PC-9 (cell line): ENCODE results near the gene RUSF1. TPM values are rescaled to one million over a fixed set of nuclear protein-coding genes. Genes with fewer than 3 reads are reported as not detected.

Experiments
- BruUV-seq: library from RNA; stranded (reverse); fragments of 400-500 nt; replicated peaks from 2 replicates; lab custom pipeline; 2021; lab: Mats Ljungman, UMichigan
- CTCF ChIA-PET: fragments of 300-600 bp; sonication (Branson Sonifier 250); formaldehyde crosslinking; loops from one replicate; lab custom pipeline; 2022; ENCODE audit warnings: antibody characterized with exemption; lab: Charles Lee
- POLR2A ChIA-PET: fragments of 300-600 bp; sonication (Branson Sonifier 250); formaldehyde crosslinking; loops from one replicate; lab custom pipeline; 2022; ENCODE audit warnings: antibody characterized with exemption; ENCODE audit not compliant: unreplicated experiment; lab: Charles Lee
- DNase-seq, 2 experiments: peaks; one replicate each; pipeline versions ENCODE4 v3.0.0 to v3.0.0-alpha.2; 2015 to 2022; ENCODE audit warnings: mixed read lengths in 1 of 2
- H2AFZ ChIP-seq: fragments of 200-600 bp; sonication (generic); 2 replicates; pipeline ENCODE4 v1.8.1; 2017; ENCODE audit warnings: antibody characterized with exemption
- H3F3A ChIP-seq: fragments of 200-600 bp; sonication (generic); 2 replicates; pipeline ENCODE4 v1.8.1; 2017; ENCODE audit warnings: antibody characterized with exemption, mild to moderate bottlenecking, low read depth; ENCODE audit not compliant: insufficient read depth
- H3K27ac ChIP-seq: fragments of 200-600 bp; sonication (generic); 2 replicates; pipeline ENCODE4 v1.6.1; 2016; ENCODE audit warnings: mixed run types
- H3K27me3 ChIP-seq: fragments of 200-600 bp; sonication (generic); 2 replicates; pipeline ENCODE4 v1.6.1; 2016; ENCODE audit warnings: low read depth, mixed run types; ENCODE audit not compliant: insufficient read depth
- H3K36me3 ChIP-seq: fragments of 200-600 bp; sonication (generic); 2 replicates; pipeline ENCODE4 v1.6.1; 2016; ENCODE audit warnings: low read depth, mixed run types
- H3K4me1 ChIP-seq: fragments of 200-600 bp; sonication (generic); replicated peaks from 2 replicates; pipeline ENCODE4 v1.6.1; 2016; ENCODE audit warnings: mixed run types; ENCODE audit not compliant: insufficient read depth
- H3K4me2 ChIP-seq: fragments of 200-600 bp; sonication (generic); 2 replicates; pipeline ENCODE4 v1.6.1; 2017; ENCODE audit warnings: mixed run types
- H3K4me3 ChIP-seq: fragments of 200-600 bp; sonication (generic); 2 replicates; pipeline ENCODE4 v1.6.1; 2016; ENCODE audit warnings: mixed run types
- H3K79me2 ChIP-seq: fragments of 200-600 bp; sonication (generic); 2 replicates; pipeline ENCODE4 v1.6.1; 2017; ENCODE audit warnings: low read depth, mixed run types
- H3K9me2 ChIP-seq: fragments of 200-600 bp; sonication (generic); 2 replicates; pipeline ENCODE4 v1.8.1; 2017; ENCODE audit warnings: mild to moderate bottlenecking; ENCODE audit not compliant: insufficient read depth
- H3K9me3 ChIP-seq: fragments of 200-600 bp; sonication (generic); 2 replicates; pipeline ENCODE4 v1.8.1; 2016; ENCODE audit warnings: low read depth; ENCODE audit not compliant: insufficient read depth
- H4K20me1 ChIP-seq: fragments of 200-600 bp; sonication (generic); 2 replicates; pipeline ENCODE4 v1.8.1; 2017; ENCODE audit not compliant: insufficient read depth
- EZH2 ChIP-seq: fragments of 200-600 bp; sonication (generic); IDR thresholded peaks from 2 replicates; pipeline ENCODE4 v1.8.0; 2017; ENCODE audit warnings: antibody characterized with exemption, low read depth
- intact Hi-C: fragments of 100-400 bp; cut with micrococcal nuclease; formaldehyde crosslinking; loops from one replicate; pipeline ENCODE4 v1.10.0; 2022; ENCODE audit not compliant: unreplicated experiment
- total RNA-seq: library from RNA; stranded (reverse); gene quantifications from 2 replicates; pipeline ENCODE4 v1.2.3, GENCODE V29; 2021
- TF ChIP-seq, protein P1 (sequence below): fragments of 200-600 bp; sonication (generic); conservative IDR thresholded peaks from 2 replicates; pipeline ENCODE4 v1.6.1; 2017; ENCODE audit warnings: mixed run types, antibody characterized with exemption, mild to moderate bottlenecking, moderate library complexity

Gene RUSF1
- total RNA-seq, 1 experiment from 2014 or later = 86.7 TPM

DNA sequence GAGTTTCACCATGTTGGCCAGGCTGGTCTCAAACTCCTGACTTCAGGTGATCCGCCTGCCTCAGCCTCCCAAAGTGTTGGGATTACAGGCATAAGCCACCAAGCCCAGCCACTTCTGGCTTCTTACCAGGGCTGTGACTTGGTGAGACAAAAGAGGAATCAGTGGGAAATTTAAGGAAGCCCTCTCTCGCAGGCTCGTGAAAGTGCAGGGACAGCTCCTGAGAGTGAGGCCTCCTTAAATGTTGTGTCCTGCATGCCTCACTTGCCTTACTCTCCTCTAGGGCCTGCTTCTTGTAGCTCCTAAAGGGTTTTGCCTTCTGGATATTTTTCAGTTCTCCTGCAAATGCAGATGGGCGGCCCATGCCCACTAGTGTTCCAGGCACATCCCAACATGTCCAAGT, 24.7 kb upstream of the RUSF1 start:
- BruUV-seq = no TSS peak
- H4K20me1 ChIP-seq = no peaks in the 10 kb centered on the region

DNA sequence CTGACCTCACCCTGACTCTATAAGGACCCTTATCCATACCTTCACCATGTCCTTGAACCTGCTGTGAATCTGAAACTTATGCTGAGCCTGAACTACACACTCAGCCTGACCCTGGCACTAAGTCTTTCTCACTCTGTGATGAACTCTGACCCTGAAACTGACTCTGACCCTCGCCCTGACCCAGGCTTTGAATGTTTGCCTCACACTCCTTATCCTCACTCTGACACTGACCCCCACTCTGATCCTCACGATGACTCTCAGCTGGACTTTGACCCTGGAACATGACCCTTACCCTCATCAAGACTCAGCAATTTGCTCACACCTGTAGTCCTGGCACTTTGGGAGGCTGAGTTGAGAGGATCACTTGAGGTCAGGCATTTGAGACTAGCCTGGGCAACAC, 23.9 kb upstream of the RUSF1 start:
- no TSS peak for BruUV-seq
- Histone ChIP-seq H2AFZ (no peak overlapping the region), H3K36me3 (no peaks in the 10 kb centered on the region), H3F3A (no peaks in the 10 kb centered on the region), H3K27me3 (peaks cover 84% of the 10 kb centered on the region), H3K9me3 (no peaks in the 10 kb centered on the region), H3K4me2 (no peak overlapping the region), H3K4me1 (no peaks in the 10 kb centered on the region), H3K79me2 (no peaks in the 10 kb centered on the region), H4K20me1 (no peaks in the 10 kb centered on the region), H3K4me3 (no peak overlapping the region), H3K27ac (no peak overlapping the region), H3K9me2 (no peaks in the 10 kb centered on the region)
- intact Hi-C loops = no loop called here
- ChIA-PET POLR2A (no interaction called here), CTCF (no interaction called here)
- no peak for DNase-seq
- TF ChIP-seq, protein P1, sequence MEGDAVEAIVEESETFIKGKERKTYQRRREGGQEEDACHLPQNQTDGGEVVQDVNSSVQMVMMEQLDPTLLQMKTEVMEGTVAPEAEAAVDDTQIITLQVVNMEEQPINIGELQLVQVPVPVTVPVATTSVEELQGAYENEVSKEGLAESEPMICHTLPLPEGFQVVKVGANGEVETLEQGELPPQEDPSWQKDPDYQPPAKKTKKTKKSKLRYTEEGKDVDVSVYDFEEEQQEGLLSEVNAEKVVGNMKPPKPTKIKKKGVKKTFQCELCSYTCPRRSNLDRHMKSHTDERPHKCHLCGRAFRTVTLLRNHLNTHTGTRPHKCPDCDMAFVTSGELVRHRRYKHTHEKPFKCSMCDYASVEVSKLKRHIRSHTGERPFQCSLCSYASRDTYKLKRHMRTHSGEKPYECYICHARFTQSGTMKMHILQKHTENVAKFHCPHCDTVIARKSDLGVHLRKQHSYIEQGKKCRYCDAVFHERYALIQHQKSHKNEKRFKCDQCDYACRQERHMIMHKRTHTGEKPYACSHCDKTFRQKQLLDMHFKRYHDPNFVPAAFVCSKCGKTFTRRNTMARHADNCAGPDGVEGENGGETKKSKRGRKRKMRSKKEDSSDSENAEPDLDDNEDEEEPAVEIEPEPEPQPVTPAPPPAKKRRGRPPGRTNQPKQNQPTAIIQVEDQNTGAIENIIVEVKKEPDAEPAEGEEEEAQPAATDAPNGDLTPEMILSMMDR = no peak
- TF ChIP-seq EZH2 = no peak

More for the DNA sequence above, 24.7 kb upstream of the RUSF1 start:
- no peak for DNase-seq
- Histone ChIP-seq H3K4me1 (no peaks in the 10 kb centered on the region), H3F3A (no peaks in the 10 kb centered on the region), H3K9me3 (no peaks in the 10 kb centered on the region), H3K27me3 (peaks cover 79% of the 10 kb centered on the region), H3K9me2 (no peaks in the 10 kb centered on the region), H3K27ac (no peak overlapping the region), H3K36me3 (no peaks in the 10 kb centered on the region), H2AFZ (no peak overlapping the region), H3K4me2 (no peak overlapping the region), H3K79me2 (no peaks in the 10 kb centered on the region), H3K4me3 (no peak overlapping the region)
- TF ChIP-seq, protein P1 = no peak
- no peak for TF ChIP-seq EZH2
- intact Hi-C loops = no loop called here
- ChIA-PET CTCF (no interaction called here), POLR2A (no interaction called here)

DNA sequence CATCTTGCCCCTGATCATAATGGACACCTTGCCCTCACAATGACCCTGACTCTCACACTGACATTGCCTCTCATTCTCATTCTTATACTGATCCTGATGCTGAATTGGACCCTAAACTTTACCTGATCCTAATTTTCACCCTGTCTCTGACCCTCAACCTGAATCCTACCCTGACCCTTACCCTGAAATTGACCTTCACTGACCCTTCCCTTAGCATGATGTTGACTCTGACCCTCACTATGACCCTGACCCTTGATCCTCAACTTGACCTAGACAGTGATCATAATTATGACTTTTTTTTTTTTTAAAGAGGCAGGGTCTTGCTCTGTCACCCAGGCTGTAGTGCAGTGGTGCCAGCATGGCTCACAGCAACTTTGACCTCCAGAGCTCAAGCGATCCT, 22.9 kb upstream of the RUSF1 start:
- POLR2A ChIA-PET = no interaction called here
- no peak overlapping the region for H3K4me3 ChIP-seq
- no peaks in the 10 kb centered on the region for H4K20me1 ChIP-seq
- H3K9me3 ChIP-seq = no peaks in the 10 kb centered on the region
- H3K79me2 ChIP-seq = no peaks in the 10 kb centered on the region
- no peaks in the 10 kb centered on the region for H3K4me1 ChIP-seq
- no peaks in the 10 kb centered on the region for H3F3A ChIP-seq
- no peak for TF ChIP-seq EZH2
- TF ChIP-seq, protein P1 = no peak
- CTCF ChIA-PET = no interaction called here
- peaks cover 89% of the 10 kb centered on the region for H3K27me3 ChIP-seq
- no TSS peak for BruUV-seq
- H2AFZ ChIP-seq = no peak overlapping the region
- no peak overlapping the region for H3K4me2 ChIP-seq
- H3K27ac ChIP-seq = no peak overlapping the region
- H3K9me2 ChIP-seq = no peaks in the 10 kb centered on the region
- DNase-seq = no peak
- intact Hi-C loops = no loop called here
- H3K36me3 ChIP-seq = no peaks in the 10 kb centered on the region
